GM21360 (cell line): ENCODE data around the gene GSTM4.

Experiments used
- ATAC-seq: cut with Tn5 transposase; IDR thresholded peaks from one replicate; pipeline ENCODE4 v1.9.1; 2021; ENCODE audit warnings: mild to moderate bottlenecking, moderate library complexity; ENCODE audit not compliant: unreplicated experiment

Gene GSTM4

DNA sequence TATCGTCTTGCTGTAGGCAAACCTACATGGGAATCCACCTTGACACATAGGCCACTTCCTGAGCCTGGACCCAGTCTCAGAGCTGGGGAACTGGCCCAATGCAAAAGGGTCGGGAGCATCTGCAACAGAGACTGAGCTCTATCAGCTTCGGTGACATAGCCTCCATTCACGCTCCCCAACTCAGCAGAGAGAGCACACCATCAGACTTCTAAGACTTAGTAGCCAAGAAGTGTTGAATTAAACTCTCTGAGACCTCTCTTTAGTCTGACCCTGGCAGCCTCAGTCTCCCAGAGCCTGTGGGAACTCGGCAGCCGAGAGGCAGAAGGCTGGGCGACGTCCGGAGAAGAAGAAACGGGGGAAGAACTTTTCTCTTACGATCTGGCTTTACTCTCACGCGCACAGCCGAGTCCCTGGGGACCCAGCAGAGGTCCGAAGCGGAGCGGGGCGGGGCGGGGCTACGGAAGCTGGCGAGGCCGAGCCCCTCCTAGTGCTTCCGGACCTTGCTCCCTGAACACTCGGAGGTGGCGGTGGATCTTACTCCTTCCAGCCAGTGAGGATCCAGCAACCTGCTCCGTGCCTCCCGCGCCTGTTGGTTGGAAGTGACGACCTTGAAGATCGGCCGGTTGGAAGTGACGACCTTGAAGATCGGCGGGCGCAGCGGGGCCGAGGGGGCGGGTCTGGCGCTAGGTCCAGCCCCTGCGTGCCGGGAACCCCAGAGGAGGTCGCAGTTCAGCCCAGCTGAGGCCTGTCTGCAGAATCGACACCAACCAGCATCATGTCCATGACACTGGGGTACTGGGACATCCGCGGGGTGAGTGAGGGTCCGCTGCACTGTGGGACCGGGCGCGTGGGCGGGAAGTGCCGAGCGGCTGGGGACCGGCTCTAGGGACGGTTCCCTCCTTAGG, at the start of gene GSTM4:
TSS of gene GSTM4 (plus strand) at position 485 of the 905 bp plus-strand sequence. CDS start at position 776, 291 bp downstream.
- ATAC-seq, result peak; percentile 83

DNA sequence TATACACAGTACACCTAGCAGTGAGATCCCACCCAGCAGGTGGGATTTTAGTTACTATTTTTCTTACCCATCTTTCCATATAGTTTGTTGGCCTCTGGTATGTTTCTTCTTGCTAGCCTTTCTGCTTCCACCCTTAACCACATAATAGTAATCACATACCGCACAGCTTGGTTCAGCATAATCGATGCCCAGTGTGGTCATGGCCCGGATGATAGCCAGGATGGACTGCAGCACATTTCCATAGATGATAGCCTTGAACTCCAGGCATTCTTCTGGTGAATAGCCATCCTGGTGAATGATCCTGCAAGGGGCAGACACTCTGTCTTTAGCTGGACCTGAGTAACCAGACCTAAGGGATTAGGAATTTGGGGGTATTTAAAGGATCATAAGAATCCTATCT, 46.0 kb upstream of the GSTM4 start:
- no peak for ATAC-seq

DNA sequence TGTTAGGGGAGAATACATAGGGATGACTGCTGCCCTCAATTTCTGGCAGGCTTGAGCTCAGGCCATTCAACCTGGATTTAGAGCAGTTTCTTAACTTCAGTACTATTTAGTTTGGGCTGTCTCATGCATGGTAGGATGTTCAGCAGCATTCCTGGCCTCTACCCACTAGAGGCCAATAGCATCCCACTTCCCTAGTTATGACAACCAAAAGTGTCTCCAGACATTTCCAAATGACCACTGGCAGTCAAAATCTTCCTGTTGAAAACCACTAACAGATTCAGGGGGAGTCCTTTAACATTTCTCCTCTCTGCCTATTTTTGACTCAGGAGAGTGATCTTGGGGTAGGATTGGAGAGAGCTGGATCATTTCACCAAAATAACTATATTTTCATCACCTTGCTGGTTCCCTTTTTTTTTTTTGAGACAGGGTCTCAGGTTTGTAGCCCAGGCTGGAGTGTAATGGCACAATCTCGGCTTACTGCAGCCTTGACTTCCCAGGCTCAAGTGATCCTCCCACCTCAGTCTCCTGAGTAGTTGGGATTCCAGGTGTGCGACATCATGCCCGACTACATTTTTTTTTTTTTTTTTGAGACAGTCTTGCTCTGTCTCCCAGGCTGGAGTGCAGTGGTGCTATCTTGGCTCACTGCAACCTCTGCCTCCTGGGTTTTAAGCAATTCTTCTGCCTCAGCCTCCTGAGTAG, 45.1 kb upstream of the GSTM4 start:
- ATAC-seq, result no peak

GRCh38 chr1:109611308-109611990, 44.5 kb upstream of the GSTM4 start:
- no peak for ATAC-seq

DNA sequence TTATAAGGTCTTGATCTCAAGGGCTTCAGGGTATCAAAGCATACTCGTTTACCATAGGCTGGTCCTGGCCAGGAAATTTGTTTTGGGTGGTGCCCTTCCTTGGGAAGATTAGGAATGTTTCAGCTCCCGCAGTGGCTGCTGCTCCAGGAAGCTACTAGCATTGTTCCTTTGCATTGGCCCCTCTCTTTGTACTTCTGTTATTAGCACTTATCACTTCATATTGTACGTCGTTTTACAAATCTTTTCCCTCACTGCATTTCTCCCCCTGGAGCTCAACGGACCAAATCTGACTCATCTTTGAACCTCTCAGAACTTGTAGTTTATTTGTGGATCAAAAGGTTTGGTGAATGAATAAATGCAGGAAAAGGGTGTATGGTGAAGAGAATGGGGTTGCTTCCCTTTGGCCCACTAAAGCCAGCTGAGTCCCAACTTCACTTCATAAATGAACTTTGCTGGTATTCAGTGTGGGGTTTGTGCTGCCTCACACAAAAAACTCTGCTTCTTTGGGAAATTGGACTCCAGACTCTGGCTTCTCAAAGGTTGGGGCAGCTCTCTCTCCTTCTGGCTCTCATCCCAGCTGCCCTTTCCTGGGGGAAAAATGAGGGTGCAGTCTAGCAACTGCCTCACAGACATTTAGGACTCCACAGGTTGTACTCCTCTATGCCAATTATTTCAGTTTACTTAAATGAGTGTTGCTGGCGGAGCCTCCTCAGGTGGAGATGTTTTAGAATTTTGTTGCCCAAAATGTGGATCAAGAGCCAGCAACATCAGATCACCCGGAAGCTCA, 42.3 kb upstream of the GSTM4 start:
- no peak for ATAC-seq

DNA sequence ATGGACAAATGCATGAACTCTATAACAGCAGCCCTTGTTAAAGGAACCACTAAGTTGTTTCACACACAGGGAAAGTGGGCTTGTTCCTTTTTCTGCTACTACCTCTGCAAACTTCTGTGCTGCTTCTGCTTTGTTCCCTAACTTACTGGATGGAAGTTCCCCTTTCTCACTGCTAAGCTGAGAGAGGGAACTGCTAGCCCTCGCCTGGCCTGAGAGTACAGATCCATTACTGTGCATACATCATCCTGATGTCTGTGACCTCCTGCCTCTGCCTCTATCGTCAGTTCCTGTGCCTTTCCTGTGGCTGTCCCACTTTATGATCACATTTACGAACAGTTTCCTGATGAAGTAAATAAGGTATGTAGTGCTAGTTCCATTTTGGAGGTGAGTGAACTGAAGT, 40.0 kb upstream of the GSTM4 start:
- ATAC-seq, result no peak

GRCh38 chr1:109616391-109616790, 39.5 kb upstream of the GSTM4 start:
- no peak for ATAC-seq

GRCh38 chr1:109617291-109617801, 38.6 kb upstream of the GSTM4 start:
- ATAC-seq, result no peak

- ATAC-seq, result no peak
Measured at GRCh38 chr1:109618661-109619575, 37.0 kb upstream of the GSTM4 start.

- peak; percentile 34 for ATAC-seq
Measured at GRCh38 chr1:109619576-109620400, 36.1 kb upstream of the GSTM4 start, which contains the start of the genes AMPD2 and GNAT2. Gene AMPD2 (plus strand): TSS chr1:109619837. CDS start chr1:109621176, 1,339 bp downstream. Gene GNAT2 (minus strand): TSS chr1:109619616. CDS start chr1:109612870, 6,746 bp downstream.

DNA sequence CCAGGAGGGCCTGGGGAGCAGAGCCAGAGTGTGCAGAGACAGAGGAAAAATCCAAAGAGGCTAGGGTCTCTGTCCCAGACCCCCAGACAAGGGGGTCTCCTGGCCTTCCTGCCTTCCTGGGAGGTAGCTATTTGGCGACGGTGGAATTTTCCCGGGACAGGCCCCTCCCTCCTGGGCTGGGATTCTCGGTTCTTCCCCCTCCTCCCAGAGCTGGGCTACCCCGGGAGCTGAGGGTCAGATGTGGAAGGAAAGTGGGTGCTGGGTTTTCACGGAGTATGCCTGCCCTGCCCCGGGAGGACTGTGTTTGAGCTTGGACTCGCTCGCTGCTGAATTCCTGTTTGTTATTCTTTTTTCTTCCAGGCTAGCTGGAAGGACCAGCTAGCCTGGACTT, 35.5 kb upstream of the GSTM4 start:
- no peak for ATAC-seq

- ATAC-seq, result peak; percentile 60
Measured at GRCh38 chr1:109620841-109621286, 35.0 kb upstream of the GSTM4 start.

DNA sequence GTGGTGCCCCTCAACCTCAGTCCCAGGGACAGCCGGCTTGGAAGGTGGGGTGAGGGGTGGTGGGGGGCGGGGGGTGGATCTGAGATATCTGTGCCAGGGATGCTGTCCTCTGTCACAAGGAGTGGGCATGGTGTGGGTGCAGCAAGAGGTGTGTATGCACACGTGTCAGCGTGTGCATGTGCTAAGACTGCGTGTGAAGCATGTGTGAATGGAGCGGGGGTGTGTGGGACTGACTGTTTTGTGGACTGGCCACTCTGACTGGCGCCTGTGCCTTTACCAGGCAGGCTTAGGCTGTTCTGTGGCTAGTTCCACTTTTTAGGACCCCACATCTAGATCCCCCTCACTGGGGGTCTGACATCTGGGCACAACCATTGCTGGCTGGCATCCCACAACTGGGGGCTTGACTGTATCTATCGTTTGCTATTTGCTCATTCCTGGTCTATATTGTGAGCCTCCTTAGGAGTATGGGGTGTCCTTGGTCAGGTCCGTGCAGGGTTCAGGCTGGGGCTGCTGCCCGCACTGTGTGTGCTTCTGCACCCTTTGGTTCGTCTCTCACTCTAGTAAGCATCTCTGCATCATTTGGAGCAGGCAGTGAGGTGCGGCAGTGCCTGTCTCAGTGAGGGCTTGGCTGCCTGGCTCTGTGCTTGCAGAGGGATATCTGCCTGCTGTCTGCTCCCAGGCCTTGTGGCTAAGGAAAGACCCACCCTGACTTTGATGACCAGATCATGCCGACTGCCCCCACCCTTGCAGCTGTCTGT, 34.3 kb upstream of the GSTM4 start:
- no peak for ATAC-seq

DNA sequence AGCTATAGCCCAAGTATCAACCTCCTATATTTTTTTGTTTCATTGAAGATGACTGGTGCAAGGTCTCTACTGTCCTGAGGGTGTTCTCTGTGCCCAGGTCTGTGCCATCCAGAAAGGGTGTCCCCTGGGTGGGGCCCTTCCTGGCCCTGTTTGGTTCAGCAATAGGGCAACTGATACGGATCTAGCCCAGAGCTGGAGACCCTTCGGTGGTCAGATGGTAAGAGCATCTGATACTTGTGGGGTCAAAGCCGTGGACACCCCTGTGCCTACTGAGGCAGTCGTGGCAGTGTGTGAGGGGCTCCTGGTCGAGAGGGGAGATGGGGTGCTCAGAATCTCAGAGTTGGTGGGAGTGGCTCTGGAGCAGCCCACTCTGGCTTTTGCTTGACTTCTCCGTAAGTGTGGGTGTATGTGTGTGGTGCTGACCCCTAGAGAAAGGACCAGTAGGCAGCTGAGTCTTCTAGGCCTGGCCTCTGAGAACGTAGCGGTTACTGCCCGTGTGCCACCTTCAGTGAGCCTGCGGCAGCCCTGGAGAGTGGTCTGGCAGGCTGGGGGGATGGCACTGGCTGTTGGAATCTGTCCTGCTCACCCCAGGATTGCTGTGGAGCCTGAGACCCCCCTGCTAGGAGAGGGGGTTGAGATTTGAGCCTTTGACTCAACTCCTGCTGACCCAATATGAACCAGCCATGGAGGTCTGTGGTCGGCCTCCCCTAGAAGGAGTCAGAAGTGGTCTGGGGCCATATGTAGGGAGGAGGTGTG, 33.6 kb upstream of the GSTM4 start:
- ATAC-seq, result no peak

DNA sequence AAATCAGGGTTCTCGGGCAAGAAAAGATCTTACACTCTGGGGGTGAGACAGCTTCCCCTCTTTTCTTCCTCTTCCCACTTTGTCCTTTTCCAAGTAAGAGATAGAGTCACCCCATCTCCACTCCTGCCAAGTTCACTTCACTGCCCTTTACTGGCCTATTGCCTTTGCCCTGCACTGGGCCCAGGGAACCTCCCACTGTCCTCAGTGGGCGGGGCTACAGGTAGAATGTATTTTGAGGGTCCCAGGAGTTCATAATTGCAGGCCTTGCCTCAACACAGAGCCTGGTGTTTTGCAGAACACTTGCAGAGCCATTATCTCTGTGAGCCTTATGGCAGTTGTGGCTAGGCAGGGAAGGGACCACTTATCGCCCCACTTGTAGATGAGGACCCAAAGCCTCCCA, 33.0 kb upstream of the GSTM4 start:
- no peak for ATAC-seq

- no peak for ATAC-seq
Measured at GRCh38 chr1:109623601-109624161, 32.2 kb upstream of the GSTM4 start.
